RCC 7860 (cell line): ENCODE results near the gene NOTO.

Experiments
- DNase-seq: peaks from one replicate; pipeline ENCODE4 v3.0.0-alpha.2; 2015; ENCODE audit warnings: low spot score
- FAIRE-seq: peaks from 2 replicates; lab custom pipeline; 2012; peaks lifted over from hg19 to GRCh38; lab: Jason Lieb, UNC

Gene NOTO

GRCh38 chr2:73255907-73256617 is 53.7 kb downstream of the NOTO start:
- FAIRE-seq (no peak), DNase-seq (no peak)

GRCh38 chr2:73256618-73256922 is 54.2 kb downstream of the NOTO start:
- DNase-seq = no peak
- no peak for FAIRE-seq

GRCh38 chr2:73257021-73257420 is 54.6 kb downstream of the NOTO start:
- no peak for FAIRE-seq

GRCh38 chr2:73257425-73258125 is 55.2 kb downstream of the NOTO start:
- DNase-seq (no peak), FAIRE-seq (no peak)

More at GRCh38 chr2:73257021-73257420, 54.6 kb downstream of the NOTO start:
- no peak for DNase-seq

GRCh38 chr2:73258186-73258912 is 56.0 kb downstream of the NOTO start:
- no peak for FAIRE-seq
- no peak for DNase-seq

- no peak for FAIRE-seq
- DNase-seq = no peak
These were observed 56.5 kb downstream of the NOTO start for GRCh38 chr2:73258913-73259215.

- no peak for FAIRE-seq
These were observed 56.9 kb downstream of the NOTO start for GRCh38 chr2:73259276-73259675.

GRCh38 chr2:73259704-73260337 is 57.4 kb downstream of the NOTO start:
- no peak for DNase-seq
- no peak for FAIRE-seq

More at GRCh38 chr2:73259276-73259675, 56.9 kb downstream of the NOTO start:
- no peak for DNase-seq

GRCh38 chr2:73260338-73260984 is 58.1 kb downstream of the NOTO start:
- no peak for DNase-seq
- no peak for FAIRE-seq
